GM21381 (cell line): ENCODE results near the gene DLGAP1.

Experiments
- ATAC-seq: cut with Tn5 transposase; IDR thresholded peaks from one replicate; pipeline ENCODE4 v1.9.1; 2021; ENCODE audit warnings: mild to moderate bottlenecking, moderate library complexity; ENCODE audit not compliant: unreplicated experiment

DLGAP1 gene

DNA sequence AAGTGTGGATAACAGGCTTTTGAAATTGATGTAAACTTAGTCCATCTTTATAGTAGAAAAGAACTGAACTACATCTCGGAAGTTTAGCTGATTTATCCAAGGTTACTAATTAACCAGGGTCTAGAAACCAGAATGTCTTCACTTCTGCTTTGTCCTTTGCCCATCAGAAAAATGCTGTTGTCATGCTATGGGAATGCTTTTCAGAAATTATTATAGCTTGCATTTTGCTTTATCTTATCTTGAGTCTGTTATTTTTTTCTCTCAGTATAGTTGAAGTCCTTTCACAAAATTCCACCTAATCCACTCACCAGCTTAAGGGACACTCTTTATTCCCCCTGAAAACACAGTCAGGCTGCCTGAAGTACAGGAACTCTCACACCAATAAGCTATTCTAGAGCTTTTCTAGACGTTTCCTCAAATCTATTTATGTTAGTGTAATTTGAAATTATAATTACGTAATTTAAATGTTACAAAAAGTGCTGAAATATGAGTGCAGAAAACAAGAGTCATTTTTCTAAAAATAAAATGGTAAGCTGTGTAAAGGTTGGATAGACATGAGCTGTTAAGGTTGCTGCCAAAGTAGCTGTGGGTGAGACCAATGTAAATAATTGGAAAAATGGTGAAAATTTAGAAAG, 548.9 kb downstream of the DLGAP1 start:
- no peak for ATAC-seq

DNA sequence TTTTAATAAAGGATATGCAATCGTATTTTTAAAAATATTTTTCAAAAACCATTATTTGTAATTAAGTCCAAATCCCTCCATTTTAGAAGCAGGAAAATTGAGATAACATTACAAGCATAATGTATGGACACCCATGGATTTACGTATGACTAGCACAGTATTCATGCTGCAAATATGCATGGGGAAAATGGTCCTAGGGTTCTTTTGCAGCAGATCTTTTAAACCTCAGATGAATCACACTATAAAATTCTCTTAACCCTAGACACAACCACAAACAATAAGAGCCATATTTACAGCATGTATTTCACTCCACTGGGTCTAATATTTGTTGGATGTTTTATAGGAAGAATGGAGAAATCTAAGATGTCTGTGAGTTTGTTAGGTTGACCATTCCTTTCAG, 551.8 kb downstream of the DLGAP1 start:
- ATAC-seq = no peak

DNA sequence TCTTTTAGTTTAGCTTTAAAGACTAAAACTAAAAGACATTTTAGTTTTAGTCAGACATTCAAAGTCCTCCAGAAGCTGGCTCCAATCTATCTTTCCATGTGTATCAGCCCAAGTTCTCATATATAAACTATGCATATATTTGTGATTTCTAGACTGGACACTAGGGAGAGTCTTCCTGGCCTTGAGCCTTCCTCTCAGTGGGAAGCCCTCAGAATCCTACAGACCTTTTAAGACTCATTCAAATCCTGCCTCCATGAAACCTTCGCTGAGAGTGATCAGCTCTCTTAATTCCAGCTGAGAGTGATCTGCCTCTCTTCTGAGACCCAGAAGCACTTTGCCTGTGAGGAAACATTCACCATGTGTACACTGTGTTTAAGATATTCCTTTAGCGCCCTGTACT, 552.4 kb downstream of the DLGAP1 start:
- ATAC-seq = no peak

DNA sequence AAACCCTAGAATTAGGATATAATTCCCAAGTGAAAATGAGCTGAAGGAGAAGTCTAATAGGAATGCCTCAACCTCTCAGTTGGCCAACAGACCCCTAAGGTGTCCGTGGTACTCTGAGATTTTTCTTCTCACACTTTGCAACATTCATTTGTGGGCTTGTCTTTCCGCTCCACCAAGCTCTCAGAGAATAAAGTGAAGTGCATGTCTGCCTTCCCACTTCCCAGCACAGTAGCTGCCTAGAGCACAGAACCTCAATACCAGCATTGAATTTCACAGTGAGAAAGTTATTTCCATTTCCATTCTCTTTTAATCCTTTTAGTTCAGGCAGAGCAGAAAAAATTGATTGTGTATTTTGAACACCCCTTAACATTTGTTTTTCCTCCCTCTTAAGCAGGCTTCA, 553.3 kb downstream of the DLGAP1 start:
- ATAC-seq = no peak

DNA sequence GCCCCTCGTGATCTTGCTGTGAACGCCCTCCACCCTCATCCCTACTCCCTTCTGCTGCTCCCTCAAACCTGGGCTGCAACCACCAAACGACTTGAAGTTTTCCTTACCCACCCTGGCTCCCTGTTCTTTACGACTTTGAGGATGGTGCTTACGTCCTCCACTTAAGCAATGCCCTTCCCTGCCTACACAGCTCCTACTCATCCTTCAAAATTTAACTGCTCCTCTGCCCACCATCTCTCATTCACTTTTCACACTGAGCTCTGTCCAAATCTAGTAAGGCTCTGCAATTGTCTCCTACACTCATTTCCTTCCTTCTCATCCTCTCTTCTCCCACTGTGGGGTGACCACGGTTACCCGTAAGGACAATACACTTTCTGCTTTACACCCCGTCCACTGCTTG, 554.1 kb downstream of the DLGAP1 start:
- ATAC-seq = no peak

DNA sequence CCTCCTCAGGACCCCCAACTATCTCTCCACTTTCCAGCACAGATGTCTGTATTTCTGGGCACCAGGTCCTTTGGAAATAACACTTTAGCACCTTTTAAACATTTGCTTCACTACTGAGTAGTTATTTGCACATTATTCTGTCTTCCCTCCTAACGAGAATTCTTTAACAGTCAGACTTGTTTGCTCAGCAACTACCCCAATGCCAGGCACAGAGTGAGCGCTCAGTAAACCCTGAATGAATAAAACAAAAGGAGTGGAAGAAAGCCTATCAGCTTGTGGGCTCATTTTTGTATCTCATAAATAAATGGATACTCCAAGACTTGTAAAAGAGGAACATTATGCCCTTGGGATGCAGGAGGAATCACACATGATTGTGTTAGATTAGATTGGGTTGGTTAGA, 554.8 kb downstream of the DLGAP1 start:
- ATAC-seq = no peak

DNA sequence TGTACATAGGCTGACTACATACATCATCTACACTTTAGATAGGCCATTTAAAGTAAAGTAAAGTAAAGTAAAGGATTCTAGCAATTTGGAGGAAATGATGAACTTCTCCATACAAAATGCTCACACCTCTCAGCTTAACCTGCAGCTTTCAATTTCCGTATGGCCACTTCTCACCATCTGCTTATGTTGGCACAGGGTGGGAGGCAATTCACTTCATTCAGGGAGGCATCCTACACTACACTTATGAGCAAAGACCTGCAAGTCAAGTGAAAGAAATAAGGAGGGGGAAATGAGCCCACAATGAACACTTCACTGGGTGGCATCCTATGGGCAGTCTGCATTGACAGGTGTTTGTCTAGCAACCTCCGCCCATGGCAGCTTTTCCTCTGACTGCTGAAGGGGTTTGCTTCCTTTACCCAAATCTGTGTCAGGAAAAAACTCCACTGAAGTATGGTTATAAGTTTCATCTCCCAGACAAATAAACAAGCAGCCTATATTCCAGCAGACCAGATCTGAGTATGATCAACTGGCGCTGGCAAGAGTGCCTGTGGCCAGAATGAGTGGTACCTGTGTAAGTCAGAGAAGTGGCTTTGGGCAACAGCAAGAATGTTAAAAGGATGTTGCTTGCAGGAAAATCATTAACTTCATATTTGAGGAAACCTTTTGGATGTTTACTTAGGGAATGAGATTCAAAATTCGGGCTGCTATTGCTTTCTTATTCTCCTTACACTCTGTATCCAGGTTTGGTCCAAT, 556.1 kb downstream of the DLGAP1 start:
- ATAC-seq = no peak

DNA sequence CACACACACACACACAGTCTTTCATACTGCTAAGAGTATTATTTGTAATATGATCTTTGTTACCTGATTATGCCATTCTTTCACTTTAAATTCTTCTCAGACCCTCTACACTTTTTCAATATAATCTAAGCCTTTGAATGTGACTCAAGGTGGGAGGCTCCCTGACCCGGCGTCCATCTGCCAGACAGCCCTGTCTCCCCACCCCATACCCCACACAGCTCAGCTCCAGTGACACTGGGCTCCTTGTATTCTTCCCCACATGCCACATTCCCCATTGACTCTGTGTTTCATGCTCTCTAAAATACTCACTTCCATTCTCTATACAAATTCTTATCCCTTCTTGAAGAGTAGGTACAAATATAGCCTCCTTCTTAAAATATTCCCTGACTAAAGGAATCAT, 563.0 kb downstream of the DLGAP1 start:
- no peak for ATAC-seq

DNA sequence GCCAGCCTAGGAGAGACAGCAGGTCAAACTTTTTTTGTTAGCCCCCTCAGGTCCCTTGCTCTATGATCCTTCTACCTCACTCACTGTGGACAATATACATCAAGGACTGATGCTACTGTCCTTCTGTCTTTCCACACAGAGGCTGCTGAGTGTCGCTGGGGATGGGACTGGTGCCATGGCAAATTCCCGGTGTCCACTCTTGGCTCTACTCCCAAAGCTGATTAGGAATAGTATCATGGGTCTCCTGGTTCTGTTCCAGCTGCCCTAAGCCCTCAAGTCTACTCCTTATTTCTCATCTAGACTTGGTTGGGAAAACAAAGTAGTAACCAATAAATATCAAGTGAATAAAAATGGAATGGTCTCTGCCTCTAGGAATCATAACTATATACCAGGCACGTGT, 563.9 kb downstream of the DLGAP1 start:
- ATAC-seq = no peak

DNA sequence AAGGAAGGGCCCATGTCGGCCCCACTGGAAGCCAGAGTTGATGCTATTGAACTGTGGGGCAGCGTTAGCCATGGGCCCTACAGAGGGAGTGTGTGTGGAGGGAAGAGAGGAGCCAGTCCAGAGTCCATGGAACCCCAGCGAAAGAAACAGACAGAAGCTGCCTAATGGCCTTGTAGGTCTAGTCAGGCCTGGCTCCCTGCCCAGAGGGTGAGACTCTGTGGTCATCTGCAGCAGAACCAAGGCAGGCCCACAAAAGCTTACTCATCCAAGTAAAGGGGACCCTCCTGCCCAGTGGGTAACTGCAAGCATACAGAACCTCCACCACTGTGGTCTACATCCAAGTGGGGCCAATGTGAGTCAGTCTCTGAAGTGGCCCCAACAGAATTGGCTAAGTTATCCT, 565.3 kb downstream of the DLGAP1 start:
- ATAC-seq = no peak

DNA sequence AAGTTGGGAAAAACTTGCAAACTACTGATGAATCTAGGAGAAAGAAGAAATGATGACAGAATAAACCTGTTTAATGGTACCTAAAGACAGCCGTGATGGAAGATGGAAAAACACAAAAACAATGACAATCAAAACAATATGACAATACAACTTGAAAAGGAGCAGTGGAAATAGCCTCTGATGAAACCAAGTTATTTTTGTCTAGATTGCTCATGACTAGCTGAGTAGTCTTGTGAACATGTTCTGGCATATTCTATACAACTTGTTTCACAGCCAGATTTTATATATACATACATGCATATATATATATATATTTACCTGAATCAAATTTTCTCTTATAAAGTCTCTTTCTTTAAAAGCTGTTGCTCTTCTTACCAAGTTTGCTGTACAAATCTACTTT, 566.0 kb downstream of the DLGAP1 start:
- no peak for ATAC-seq

DNA sequence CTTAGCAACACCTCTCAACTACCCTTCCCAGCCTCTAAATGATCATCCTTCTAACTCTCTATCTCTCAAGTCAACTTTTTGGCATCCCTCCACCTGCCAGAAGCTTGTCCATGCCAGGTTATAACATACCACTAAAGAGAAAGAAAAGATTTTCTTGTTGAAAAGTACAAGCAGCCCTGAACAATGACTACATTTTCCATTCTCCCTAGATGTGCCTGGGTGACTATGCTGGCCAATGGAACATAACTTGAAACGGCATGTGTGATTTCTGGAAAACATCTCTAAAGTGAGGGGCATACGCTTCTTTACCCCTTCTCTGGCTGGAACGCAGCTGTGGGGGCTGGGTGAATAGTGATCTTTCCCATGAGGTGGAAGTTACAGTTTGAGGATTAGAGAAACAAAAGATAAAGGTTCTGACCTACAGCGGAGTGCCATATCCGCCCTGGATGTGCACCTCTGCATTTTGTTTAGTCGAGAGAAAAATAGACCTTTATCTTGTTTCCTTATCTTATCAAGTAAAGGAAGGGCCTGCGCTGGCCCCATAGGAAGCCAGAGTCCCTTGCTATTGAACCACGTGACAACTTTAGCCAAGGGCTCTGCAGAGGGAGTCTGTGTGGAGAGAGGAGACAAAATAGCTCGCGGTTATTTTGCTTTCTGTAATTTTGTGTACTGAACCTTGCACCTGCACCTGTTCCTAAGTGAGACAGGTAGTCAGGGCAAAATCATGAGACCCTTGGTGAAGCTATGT, 568.4 kb downstream of the DLGAP1 start:
- ATAC-seq = no peak

DNA sequence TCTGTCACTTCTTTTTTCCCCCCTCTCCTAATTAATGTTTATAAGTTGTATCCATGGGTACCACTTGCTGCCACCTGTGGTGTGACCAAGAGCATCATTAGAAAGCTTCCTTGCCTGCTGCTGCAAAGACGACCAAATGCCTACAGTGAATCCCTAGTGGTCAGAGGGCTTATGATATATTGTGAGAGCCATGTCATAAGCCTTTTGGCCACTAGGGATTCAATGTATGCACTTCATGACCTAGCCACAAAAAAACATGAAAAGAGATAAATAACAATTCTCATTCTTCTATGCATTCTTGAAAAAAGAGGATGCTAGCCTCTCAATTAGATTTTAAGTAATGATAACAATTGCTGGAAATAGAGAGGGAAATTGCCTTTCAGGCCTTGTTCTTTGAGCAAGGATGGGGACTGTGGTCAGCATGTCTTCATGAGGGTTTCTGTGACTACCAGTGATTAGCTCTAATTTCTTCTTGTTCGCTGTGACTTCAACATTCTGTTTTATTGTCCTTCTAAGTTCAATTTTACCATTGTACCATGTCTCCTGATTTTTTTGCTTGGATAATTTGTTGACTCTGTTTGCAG, 569.8 kb downstream of the DLGAP1 start:
- ATAC-seq = no peak

DNA sequence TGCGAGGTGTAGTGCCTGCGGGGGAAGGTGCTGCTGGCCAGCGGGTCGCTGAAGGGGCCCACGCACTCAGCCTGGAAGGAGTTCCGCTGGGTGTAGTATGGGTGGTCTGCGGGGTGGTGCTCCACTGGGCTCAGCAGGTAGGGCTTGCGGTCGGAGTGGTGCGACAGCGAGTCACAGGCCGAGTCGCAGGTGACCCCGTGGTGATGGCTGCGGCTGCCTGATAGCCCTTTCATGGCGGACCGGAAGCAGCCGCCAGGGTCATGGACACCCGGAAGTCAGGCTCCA, 575.3 kb downstream of the DLGAP1 start:
- ATAC-seq = no peak

DNA sequence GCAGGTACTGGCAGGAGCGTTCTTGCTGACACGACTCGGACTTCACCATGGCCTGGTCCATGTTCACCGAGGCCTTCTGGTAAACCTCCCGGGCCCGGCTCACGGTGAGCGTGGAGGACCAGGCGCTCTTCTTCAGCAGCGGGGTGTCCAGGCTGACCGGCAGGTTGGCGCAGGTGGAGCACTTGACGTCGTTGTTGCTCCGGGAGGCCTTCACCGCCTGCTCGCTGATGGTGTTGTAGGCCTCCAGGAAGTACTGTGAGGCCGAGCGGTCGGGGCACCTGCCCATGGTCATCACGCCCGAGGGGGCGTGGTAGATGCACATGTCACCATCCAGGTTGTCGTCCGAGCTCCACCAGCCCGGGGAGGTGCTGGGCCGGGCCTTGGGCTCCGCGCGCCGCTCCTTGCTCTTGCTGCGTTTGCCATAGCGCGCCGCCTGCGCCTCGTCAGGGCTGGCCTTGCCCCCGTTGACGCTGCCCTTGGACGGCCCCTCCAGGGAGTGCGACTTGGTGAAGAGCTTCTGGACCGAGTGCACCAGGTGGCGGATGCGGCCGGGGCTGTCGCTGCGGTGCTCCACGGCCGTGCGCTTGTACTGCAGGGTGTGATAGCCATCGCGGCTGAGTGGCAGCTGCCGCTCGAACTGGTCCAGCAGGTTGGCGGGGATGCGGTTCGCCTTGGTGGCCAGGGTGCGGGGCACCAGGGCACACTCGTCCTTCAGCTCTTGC, 575.8 kb downstream of the DLGAP1 start:
- no peak for ATAC-seq

DNA sequence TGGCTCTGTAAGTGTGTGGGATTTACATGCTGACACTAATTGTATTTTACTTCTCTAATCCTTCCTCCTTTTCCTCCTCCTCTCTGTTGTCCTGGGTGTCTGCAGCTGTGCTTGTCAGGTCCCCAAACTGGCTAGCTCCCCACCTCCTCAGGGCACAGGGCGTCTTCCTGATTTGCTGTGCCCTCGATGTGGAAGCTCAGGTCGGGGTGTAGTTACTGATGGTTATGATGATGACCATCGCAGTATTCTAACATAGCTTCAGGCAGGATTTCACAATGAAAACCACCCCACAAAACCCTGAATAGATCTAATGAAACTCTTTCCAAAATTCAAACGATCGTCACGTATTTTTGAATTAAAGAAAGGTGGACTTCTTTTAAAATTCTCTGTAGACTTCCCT, 576.7 kb downstream of the DLGAP1 start:
- no peak for ATAC-seq

DNA sequence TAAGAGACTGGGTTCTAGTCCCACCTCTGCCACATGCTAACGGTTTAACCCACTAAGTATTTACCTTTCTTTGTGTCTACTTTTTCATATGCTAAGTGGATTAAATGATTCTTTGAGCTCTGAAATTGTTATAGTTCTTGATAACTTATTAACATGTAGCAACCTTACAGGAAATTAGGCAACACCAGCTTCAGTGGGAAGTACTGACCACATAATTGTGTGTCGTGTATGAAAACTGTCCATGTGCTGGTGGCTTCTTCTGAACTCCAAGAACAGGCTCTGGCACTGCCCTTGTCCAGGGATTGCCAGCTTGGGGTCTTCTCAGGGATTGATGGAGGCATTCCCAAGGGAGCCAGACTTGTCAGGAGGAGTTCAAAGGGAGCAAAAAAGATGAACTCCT, 577.4 kb downstream of the DLGAP1 start:
- ATAC-seq = no peak

DNA sequence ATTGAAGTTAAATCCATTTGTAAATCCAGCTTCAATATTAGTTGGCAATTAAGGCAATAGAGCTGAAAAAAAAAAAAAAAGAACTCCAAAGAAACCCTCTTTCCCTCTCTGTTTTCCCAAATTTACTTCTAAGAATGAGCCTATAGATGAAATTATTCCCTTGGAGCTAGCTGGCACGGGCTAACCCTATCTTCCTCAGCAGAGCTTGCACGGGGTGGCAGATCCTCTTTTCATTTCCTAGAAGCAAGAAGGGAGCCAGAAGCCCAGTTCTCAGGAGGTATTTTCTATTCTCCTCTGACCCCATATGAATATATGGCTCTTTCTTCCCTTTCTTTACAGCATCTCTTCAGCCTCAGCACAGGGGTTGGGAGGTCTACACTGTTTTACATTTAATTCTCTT, 579.1 kb downstream of the DLGAP1 start:
- ATAC-seq = no peak

DNA sequence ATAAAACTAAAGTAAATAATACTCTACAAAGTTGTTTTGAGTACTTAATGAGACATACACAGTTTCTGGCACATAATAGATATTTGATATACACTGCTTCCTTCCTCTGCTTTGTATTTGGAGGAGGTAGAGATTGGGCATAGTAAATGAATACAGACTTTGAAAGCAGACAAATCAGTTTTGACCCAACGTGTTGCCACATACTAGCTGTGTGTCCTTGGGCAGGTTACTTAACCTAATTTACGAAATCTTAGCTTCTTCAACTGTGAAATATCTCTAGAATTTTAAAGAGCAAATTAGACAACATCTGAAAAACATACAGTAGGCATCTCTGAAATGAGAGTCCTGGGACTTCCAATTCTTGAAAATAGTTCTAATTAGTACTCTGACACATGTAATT, 579.7 kb downstream of the DLGAP1 start:
- no peak for ATAC-seq

DNA sequence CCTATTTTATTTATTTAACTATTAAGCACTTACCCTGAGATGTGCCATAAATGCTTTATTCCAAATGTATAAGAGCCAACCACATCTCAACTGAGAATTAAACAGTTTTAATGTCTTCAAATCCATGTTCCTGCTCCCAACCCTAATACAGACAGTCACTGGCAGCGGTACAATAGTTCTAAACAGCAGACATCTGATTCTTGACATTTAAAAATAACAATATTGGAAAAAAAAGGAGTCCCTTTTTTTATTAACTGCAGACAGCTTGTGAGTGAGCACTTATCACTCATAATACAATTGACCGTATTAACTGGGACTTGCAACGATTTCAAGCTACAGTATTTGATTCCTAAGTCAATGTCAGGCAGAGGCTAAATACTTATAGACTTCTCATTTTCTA, 580.5 kb downstream of the DLGAP1 start:
- no peak for ATAC-seq

DNA sequence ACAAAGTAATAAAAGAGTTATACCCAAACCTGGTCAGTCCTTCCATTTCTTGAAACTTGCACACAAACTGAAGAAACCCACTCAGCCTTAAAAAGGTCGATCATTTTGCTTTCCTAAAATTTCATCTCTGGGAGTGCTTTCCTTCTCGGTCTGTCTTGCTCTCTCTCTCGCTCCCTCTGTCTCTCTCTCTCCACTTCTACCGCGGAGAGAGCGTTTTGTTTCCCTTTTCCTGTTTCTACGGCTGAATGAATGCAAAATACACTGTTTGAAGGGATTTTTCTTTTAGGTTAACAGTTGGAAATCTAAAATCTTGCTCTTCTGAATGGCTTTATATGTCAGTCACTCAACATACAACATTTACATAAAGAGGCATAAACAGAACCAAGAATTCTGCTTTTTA, 581.0 kb downstream of the DLGAP1 start:
- no peak for ATAC-seq
